GM12801 (cell line): Measurements from ENCODE around the gene DGCR8.

Experiments
- CTCF ChIP-seq: IDR thresholded peaks from one replicate; pipeline ENCODE4 v1.5.1; 2011; ENCODE audit warnings: control low read depth; ENCODE audit not compliant: insufficient read length; ENCODE audit errors: extremely low read depth

The DGCR8 gene

GRCh38 chr22:20112623-20113511, 32.8 kb downstream of the DGCR8 start:
- TF ChIP-seq CTCF: no peak

GRCh38 chr22:20113551-20114310, 33.7 kb downstream of the DGCR8 start:
- no peak for TF ChIP-seq CTCF

DNA sequence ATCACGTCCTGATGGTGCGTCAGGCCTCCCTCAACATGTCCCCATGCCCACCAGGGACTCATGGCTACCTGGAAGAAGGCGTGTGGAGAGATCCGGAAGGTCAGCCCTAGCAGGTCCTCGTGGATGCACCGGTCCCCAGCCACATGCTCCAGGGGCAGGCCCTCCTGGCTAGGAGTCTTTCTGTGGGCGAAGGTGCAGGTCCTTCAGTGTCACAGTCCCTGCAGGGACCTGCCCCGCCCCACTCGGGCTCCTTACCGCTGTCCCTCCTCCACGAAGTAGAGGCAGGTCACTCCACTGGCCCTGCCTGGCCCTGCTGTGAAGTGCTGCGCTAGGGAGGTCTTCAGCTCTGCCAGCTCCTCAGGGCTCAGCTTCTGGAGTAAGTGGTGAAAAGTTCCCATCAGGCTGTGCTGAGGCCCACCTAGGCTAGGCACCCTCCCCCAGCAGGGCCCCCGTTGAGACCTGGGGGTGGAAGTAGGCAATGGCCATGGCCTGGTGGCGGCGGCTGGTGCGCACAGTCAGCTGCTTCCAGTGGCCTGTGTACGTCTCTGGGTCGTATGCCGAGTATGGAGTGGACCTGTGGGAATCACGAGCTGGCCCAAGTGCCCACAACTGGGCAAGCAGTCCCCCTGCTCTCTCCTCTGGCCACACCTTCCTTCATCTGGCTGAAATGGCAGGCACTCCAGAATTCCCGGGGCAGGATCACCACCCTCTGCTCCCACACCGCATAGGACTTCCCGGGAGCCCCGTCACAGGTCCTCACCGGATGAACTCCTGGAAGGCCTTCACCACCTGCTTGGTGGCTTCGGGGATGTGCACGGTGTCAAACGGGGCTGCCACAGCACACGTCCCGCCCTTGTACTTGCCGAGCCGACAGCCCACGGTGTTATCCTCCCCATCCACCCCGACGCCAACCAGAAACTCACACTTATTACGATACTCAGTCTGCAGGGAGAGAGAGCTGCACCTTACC, 34.8 kb downstream of the DGCR8 start:
- no peak for TF ChIP-seq CTCF

DNA sequence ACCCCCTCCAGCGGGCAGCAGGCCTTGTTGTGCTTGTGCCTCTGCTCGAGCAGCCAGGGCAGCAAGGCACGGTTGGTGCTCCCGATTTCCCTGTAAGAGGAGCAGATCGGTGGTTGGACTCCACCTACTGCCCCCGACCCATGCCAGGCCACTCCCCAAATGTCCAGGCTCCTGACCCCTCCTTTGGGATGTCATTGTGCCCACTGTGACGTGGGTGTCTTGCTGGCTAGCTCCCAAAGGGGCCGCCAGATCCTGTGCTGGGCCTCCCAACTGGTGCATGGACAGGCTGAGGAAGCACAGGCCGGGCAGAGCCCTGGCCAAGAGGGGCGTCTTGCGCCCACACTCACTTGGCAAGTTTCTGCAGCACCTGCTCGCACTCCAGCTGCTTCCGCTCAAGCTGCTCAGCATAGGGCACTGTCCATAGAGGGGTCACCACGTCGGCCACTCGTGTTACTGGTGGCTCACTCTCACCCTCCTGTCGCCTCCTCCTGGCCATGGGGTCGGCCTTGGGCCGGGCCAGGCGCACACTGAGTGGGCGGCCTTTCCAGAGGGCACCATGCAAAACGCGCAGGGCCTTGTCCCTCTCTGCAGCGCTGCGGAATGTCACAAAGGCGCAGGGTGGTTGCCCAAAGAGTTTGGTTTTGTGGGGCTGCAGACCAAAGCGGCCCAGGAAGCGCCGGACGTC, 35.8 kb downstream of the DGCR8 start, which contains the start of gene RANBP1:
Gene RANBP1, plus strand, starts transcription at position 414 of the 685 bp plus-strand sequence. Its CDS starts 81 bp downstream, at position 495.
- TF ChIP-seq CTCF: no peak

- no peak for TF ChIP-seq CTCF
These were observed 36.4 kb downstream of the DGCR8 start for GRCh38 chr22:20116376-20116950.

- TF ChIP-seq CTCF: no peak
These were observed 37.1 kb downstream of the DGCR8 start, which contains the start of gene TRMT2A for GRCh38 chr22:20116951-20117632. TRMT2A (minus strand) TSS chr22:20117226; CDS start chr22:20116906, 320 bp downstream.
